Activated naive CD4-positive, alpha-beta T cell treated with anti-CD3 and anti-CD28 coated beads, Interleukin-2, amount 10 ng/mL, durations not matched to agents 7 days and 5 days (primary cell): ENCODE results near the gene BOLA2B.

ENCODE experiments used
- CTCF ChIA-PET: fragments of 350-600 bp; sonication (Branson Sonifier 250); formaldehyde crosslinking; loops from one replicate; lab custom pipeline; 2021; ENCODE audit warnings: antibody characterized with exemption; lab: Charles Lee
- DNase-seq: peaks from one replicate; pipeline ENCODE4 v3.0.0-alpha.2; 2020
- H3K27ac Mint-ChIP-seq: one replicate; pipeline ENCODE4 v1.8.0; 2021; ENCODE audit warnings: mild to moderate bottlenecking, moderate library complexity, mixed read lengths
- H3K27me3 Mint-ChIP-seq: one replicate; pipeline ENCODE4 v1.8.0; 2021; ENCODE audit warnings: mild to moderate bottlenecking, mixed read lengths
- H3K36me3 Mint-ChIP-seq: one replicate; pipeline ENCODE4 v1.8.0; 2021; ENCODE audit warnings: mixed read lengths
- H3K4me1 Mint-ChIP-seq: one replicate; pipeline ENCODE4 v1.8.0; 2021; ENCODE audit warnings: mixed read lengths
- H3K4me3 Mint-ChIP-seq: one replicate; pipeline ENCODE4 v1.8.0; 2021; ENCODE audit warnings: mild to moderate bottlenecking, moderate library complexity, mixed read lengths
- H3K9me3 Mint-ChIP-seq: one replicate; pipeline ENCODE4 v1.8.0; 2021; ENCODE audit warnings: mixed read lengths

The BOLA2B gene

GRCh38 chr16:30143347-30143702 lies 50.1 kb downstream of the BOLA2B start:
- peaks cover 2% of the 10 kb centered on the region for H3K9me3 Mint-ChIP-seq
- CTCF ChIA-PET: interaction anchor here (0.8 to 1.8 kb wide), 13 partner anchors 9 to 273 kb away, joined by 3 to 8 read pairs (median 4); partner anchors contain the start of genes TBX6, YPEL3 and ZNF771
- H3K27me3 Mint-ChIP-seq: no peaks in the 10 kb centered on the region
- H3K4me3 Mint-ChIP-seq: no peak overlapping the region
- no peaks in the 10 kb centered on the region for H3K36me3 Mint-ChIP-seq
- no peak for DNase-seq
- H3K4me1 Mint-ChIP-seq: peaks cover 28% of the 10 kb centered on the region
- no peak overlapping the region for H3K27ac Mint-ChIP-seq
